RWPE2 (cell line): Measurements from ENCODE around the gene KRT86.

Experiments used
- ATAC-seq: fragments of 200-7000 bp; cut with Tn5 transposase; 3 replicates; pipeline ENCODE4 v1.9.1; 2021; ENCODE audit warnings: low read depth
- DNase-seq: peaks from one replicate; pipeline ENCODE4 v3.0.0-alpha.2; 2020; ENCODE audit warnings: low spot score
- H3K27ac ChIP-seq: fragments of 450-650 bp; 2 replicates; pipeline ENCODE4 v1.5.1; 2017; ENCODE audit warnings: mild to moderate bottlenecking; ENCODE audit not compliant: poor library complexity, severe bottlenecking
- H3K27me3 ChIP-seq: fragments of 250-450 bp; sonication (Bioruptor Pico); 2 replicates; pipeline ENCODE4 v1.5.1; 2021; ENCODE audit warnings: mild to moderate bottlenecking, moderate library complexity; ENCODE audit not compliant: insufficient read depth, poor library complexity, severe bottlenecking
- H3K36me3 ChIP-seq: fragments of 250-450 bp; sonication (Bioruptor Pico); 2 replicates; pipeline ENCODE4 v1.5.1; 2020; ENCODE audit warnings: low read depth, mild to moderate bottlenecking, moderate library complexity
- H3K4me1 ChIP-seq: fragments of 250-450 bp; sonication (Bioruptor Pico); 2 replicates; pipeline ENCODE4 v1.5.1; 2021; ENCODE audit warnings: mild to moderate bottlenecking, moderate library complexity; ENCODE audit not compliant: insufficient read depth, poor library complexity, severe bottlenecking
- H3K4me3 ChIP-seq: fragments of 250-450 bp; sonication (Bioruptor Pico); 2 replicates; pipeline ENCODE4 v1.5.1; 2021; ENCODE audit warnings: mild to moderate bottlenecking, moderate library complexity; ENCODE audit not compliant: severe bottlenecking
- H3K9me3 ChIP-seq: fragments of 250-450 bp; sonication (Bioruptor Pico); 2 replicates; pipeline ENCODE4 v1.5.1; 2021; ENCODE audit warnings: mild to moderate bottlenecking, moderate library complexity; ENCODE audit not compliant: severe bottlenecking
- CTCF ChIP-seq: fragments of 450-650 bp; IDR thresholded peaks from one replicate; pipeline ENCODE4 v1.5.1; 2017; ENCODE audit warnings: mild to moderate bottlenecking, moderate library complexity; ENCODE audit not compliant: poor library complexity, severe bottlenecking

The KRT86 gene

DNA sequence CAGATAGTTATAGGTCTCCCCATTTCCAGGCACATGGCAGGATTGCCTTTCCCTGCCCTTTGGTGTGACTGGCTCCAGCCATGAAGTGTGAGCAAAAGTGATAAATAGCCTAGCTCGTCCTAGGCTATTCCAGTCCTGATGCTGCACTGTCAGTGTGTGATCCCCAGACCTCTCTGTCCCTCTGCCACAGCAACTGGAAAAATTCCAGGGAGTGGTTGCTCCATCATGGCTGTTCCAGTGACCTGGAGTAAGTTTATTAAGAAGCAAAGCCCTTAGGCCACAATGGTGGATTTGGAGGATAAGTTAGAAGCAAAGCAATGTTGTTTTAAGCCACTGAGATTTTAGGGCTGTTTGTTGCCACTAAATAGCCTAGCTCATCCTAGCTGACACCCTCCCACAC is 56.6 kb downstream of the KRT86 start:
- no peaks in the 10 kb centered on the region for H3K27me3 ChIP-seq
- no peak overlapping the region for H3K27ac ChIP-seq
- H3K9me3 ChIP-seq, result no peaks in the 10 kb centered on the region
- no peaks in the 10 kb centered on the region for H3K4me1 ChIP-seq
- no peak for TF ChIP-seq CTCF
- DNase-seq, result no peak
- no peak overlapping the region for H3K4me3 ChIP-seq
- no peaks in the 10 kb centered on the region for H3K36me3 ChIP-seq
- no peak for ATAC-seq

DNA sequence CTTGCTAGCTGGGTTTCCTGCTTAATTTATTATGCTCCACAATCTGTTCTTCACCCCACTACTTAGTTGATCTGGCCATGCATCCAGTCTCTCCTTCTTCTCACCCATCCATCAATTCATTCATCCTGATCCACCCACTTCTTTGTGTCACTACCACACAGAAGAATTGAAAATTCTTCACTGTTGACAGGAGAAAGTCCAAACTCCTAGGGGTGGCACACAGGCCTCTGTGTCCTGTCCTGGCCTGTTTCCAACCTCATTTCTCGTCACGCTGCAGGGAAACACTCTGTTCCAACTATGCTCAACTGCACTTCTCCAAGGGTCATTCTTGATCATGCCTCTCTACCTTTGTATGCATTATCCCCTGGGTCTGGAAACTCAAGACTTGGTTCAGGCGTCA is 57.4 kb downstream of the KRT86 start:
- H3K4me1 ChIP-seq, result no peaks in the 10 kb centered on the region
- no peak for ATAC-seq
- no peaks in the 10 kb centered on the region for H3K36me3 ChIP-seq
- H3K4me3 ChIP-seq, result no peak overlapping the region
- H3K27me3 ChIP-seq, result no peaks in the 10 kb centered on the region
- no peak for TF ChIP-seq CTCF
- peaks cover 3% of the 10 kb centered on the region for H3K9me3 ChIP-seq
- DNase-seq, result no peak
- H3K27ac ChIP-seq, result no peak overlapping the region

GRCh38 chr12:52332381-52332780 is 57.9 kb downstream of the KRT86 start:
- no peaks in the 10 kb centered on the region for H3K36me3 ChIP-seq
- H3K4me1 ChIP-seq, result no peaks in the 10 kb centered on the region
- TF ChIP-seq CTCF, result no peak
- ATAC-seq (no peak), DNase-seq (no peak)
- H3K9me3 ChIP-seq, result peaks cover 3% of the 10 kb centered on the region
- no peak overlapping the region for H3K4me3 ChIP-seq
- H3K27me3 ChIP-seq, result no peaks in the 10 kb centered on the region
- no peak overlapping the region for H3K27ac ChIP-seq

DNA sequence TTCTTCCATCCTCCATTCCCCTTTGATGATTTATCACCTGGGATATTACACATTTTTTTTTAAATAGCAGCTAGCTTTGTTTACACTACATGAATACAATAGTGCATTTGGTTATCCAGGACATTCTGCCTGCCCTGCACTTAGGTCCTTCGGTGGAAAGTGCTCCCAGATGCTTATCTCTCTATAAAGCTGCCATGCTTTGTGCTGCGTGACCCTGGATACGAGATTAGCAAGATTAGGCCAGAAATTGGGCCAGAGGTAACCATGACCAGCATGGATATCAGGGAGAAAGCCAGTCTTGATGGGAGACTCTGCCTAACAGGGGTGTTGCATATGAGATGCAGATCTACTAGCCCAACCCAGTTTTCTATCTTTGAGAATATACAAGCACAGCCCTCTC is 58.9 kb downstream of the KRT86 start:
- DNase-seq, result no peak
- Histone ChIP-seq H3K36me3 (no peaks in the 10 kb centered on the region), H3K27me3 (no peaks in the 10 kb centered on the region), H3K4me1 (peaks cover 1% of the 10 kb centered on the region), H3K9me3 (peaks cover 3% of the 10 kb centered on the region), H3K27ac (no peak overlapping the region), H3K4me3 (no peak overlapping the region)
- no peak for ATAC-seq
- TF ChIP-seq CTCF, result no peak

DNA sequence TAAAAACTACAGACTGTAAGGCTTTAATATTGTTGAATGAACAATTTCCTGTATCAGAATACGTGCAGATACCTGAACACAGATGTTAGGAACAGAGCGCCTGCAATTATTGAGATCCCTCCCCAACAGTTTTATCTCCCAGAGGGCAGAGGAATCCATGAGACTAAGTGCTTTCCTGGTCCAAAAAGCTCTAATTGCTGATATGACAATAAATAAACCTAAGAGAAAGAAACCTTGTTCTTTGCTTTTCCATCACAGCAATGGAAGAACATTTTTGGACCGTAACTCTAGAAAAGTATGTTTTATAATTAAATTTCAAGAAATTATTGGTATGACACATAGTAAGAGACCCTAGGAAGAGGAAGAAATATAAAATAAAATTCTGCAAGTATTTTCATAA is 59.7 kb downstream of the KRT86 start:
- no peak for DNase-seq

More for the DNA sequence above, 59.7 kb downstream of the KRT86 start:
- H3K27ac ChIP-seq, result no peak overlapping the region
- H3K27me3 ChIP-seq, result no peaks in the 10 kb centered on the region
- H3K4me3 ChIP-seq, result no peak overlapping the region
- no peaks in the 10 kb centered on the region for H3K36me3 ChIP-seq
- H3K4me1 ChIP-seq, result peaks cover 7% of the 10 kb centered on the region
- no peak for TF ChIP-seq CTCF
- H3K9me3 ChIP-seq, result peaks cover 3% of the 10 kb centered on the region
- ATAC-seq, result no peak
